GM19468 (cell line): ENCODE measurements around the gene IRS2.

Experiments used
- ATAC-seq: cut with Tn5 transposase; IDR thresholded peaks from one replicate; pipeline ENCODE4 v1.9.1; 2021; ENCODE audit warnings: mild to moderate bottlenecking, moderate library complexity, moderate number of reproducible peaks; ENCODE audit not compliant: unreplicated experiment; ENCODE audit errors: extremely low read depth

The IRS2 gene

GRCh38 chr13:109713681-109714080 is 72.7 kb downstream of the IRS2 start:
- ATAC-seq, result no peak

DNA sequence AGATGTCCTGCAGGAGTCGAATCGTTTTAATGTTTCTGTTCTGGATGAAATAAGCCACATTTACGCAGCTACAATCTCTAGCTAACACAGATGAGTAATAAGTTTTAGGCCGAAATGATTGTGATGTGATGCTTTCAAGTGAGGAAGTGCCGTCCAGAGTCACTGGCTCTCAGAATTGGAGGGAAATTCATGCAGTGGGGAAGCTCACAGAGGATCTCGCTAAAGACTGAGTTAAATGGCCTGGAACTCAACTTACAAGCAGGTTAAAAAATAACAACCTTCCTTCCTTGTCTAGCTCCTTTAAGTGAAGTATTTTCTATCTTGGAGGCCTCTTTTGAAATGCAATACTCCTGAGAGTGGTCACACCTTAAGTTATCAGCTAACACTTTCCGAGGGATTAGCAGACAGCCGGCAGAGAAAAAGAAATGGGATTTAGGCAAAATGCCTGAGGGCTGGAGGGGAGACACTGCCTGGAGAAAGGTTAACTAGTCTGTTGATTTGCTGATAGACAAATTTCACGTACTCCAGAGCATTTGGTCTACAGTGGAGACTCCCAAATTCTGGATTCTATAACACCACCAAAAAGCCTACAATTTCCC is 74.2 kb downstream of the IRS2 start:
- ATAC-seq, result no peak

- no peak for ATAC-seq
Observed at GRCh38 chr13:109707742-109708617, 78.4 kb downstream of the IRS2 start.

DNA sequence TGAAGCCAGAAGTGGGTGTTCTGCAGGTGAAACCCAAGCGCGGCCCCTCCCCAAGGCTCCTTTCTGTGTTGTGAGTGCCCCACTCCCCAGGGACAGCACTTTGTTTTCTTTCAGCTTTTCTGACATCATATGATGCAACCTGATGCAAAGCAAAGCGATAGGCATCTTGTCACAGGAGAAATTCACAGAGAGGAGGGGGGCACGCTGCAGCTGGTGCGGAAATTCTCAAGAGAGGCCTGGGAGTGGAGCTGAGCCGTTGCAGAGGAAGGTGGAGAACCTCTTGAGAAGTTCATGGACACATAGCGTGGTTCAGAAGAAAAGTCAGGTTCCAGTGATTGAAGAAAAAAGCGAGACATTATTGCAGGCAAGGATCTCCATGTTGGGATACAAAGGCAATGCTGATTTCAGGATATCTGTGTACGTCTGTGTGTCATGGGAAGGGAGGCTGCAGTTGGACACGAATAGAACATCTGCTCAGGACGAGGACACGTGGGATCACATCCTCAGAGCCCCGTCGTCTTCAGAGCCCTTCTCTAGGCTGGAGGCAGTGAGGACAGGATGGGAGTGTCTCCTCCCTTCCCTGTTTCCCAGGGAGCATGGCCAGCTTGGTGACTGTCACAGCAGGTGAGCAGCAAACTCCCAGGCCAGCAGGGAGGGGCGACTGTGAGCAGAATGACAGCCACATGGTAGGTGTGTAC is 79.2 kb downstream of the IRS2 start:
- ATAC-seq, result no peak

DNA sequence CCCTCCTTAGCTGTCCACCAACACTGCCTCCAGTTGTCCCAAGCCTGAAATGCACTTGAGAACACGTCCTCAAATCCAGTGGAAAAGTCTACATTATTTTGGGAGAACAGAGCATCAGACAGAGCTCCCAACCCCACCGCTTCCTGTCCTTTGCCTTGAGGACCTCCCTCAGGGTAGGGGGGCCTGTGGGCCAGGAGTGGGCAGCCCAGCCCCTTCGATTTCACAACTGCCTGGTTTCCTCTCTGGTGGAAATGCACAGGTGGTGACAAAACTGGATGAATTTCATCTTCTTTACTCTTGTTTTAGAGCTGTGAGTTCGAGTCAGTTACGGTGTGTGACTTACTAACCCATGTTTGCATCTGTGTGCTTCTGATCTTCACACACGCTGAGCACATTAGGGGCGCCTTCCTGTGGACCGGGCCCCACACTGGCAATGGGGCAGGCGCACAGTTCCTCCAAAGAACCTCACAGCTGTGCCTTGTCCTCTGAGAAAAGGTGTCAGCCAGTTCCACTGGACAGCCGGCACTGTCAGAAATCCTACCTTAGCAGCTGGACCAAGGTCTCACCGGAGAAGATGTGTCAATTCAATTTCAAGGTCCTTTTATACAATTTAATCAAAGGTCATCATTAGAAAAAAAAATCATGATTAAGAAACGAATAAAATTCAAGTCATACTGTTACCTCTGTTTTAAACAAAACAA is 80.2 kb downstream of the IRS2 start:
- no peak for ATAC-seq

DNA sequence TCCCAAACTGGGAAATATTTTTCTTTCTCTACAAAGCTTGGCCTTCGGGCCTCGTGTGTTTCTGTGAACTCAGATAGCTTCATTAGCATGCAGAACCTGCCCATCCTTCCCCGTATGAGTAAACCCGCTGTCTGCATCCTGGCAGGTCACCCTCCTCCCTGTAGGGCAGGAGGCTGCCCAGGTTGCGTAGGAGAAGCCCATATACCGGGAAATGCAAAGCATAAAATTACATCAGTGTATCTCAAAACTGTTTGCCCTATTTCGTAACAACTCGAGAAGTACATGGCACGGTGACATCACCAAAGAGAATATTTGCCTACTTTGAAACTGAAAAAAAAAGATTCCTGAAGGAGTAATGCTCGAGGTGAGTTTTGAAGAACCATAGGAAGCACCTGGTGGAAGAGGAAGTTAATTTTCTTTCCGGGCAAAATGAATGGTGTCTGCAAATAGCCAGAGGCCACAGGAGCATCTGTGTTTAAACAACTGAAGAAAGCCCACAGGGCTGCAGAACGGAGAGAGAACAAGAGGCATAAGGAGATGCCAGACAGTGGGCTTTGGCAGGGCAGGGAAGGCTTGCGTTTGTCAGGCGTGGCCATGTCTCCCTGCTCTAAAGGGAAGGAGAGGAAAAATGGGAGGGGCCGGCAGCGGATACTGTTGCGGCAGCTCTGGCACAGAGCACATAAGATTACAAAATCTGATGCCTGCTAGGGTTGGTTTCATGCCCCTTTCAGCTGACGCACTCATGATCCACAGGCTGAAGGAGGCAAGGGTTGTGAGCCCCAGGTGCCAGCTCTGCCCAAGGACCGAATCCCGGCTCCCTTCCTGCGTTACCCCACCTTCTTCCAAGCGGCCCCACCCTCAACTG is 81.4 kb downstream of the IRS2 start:
- no peak for ATAC-seq

DNA sequence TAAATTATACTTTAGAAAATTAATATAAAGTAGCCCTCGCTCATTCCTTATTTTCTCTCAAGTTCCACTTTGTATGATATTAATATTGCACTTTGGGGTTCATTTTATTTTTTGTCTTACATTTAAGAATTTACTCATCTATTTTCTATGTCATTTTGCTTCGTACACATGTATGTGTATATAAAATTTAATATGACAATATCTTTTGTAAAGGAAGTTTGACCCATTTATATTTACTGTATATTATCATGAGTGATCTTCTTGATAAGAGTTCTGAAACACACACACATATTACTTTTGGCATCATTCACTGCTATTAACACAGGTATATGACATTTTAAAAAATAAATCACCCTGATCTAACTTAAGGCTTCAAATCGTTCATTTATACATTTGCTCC is 83.1 kb downstream of the IRS2 start:
- ATAC-seq, result no peak
